Measurements from ENCODE around the gene DLD. TPM values are rescaled to one million over a fixed set of nuclear protein-coding genes. Genes with fewer than 3 reads are reported as not detected.

The DLD gene
- polyA plus RNA-seq, 4 donors: 114 to 143 (median 140) TPM

- no peak for DNase-seq (ENCODE audit: low read depth in 4 of 4, low spot score in 3 of 4)
These were observed 76.4 kb downstream of the DLD start for GRCh38 chr7:107967420-107967819.

DNA sequence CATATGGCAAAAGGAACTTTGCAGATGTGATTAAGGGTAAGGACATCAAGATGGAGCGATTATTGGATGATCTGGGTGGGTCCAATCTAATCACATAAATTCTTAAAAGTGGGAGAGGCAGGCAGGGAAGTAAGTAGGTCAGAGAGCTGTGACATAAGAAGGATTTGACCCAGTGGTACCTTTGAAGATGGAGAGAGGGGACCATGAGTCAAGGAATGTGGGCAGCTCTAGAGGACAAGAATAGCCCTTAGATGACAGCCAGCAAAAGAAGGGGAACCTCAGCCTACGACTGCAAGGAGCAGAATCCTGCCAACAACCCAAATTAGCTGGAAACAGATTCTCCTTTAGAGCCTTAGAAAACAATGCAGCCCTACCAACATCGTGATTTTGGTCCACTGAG is 77.5 kb downstream of the DLD start:
- DNase-seq (ENCODE audit: low read depth in 4 of 4, low spot score in 3 of 4): no peak

DNA sequence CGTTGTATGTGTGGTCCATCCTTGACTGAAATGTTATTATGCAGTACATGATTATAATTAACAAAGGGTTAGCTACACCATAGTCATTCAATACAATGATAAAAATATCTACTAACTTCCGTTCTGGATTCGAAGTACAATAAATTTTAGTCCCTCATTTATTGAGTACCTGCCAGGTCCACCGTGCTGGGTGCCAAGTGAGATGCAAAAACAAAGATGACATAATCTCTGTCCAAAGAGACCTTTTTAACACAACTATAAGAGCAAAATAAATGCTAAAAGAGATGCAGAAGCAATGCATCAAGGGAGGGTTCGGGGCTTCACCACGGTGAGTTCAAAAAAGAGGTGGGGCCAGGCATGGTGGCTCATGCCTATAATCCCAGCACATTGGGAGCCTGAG is 78.9 kb downstream of the DLD start:
- no peak for DNase-seq (ENCODE audit: low read depth in 4 of 4, low spot score in 3 of 4)

Other genes starting within 250 kb of the DLD start
- gene SLC26A4, start 230.4 kb upstream of the DLD start, polyA plus RNA-seq (ENCODE audit: insufficient read length in 4 of 4): 1 to 10 TPM; 2.6 to 7.9 (median 3.4) TPM
- 10 to 100 TPM; 24.9 to 36.4 (median 35.1) TPM for gene CBLL1, start 147.0 kb upstream of the DLD start, polyA plus RNA-seq (ENCODE audit: insufficient read length in 4 of 4)
- gene SLC26A3, start 88.0 kb upstream of the DLD start, polyA plus RNA-seq (ENCODE audit: insufficient read length in 4 of 4): under 1 TPM; 0.11 to 0.35 (median 0.21) TPM
- 100 to 1,000 TPM; 588 to 715 (median 664) TPM for gene LAMB1, start 112.0 kb downstream of the DLD start, polyA plus RNA-seq (ENCODE audit: insufficient read length in 4 of 4)
- 1 to 10 TPM; 2.9 to 6.1 (median 3.9) TPM for gene LAMB4, start 239.2 kb downstream of the DLD start, polyA plus RNA-seq (ENCODE audit: insufficient read length in 4 of 4)